ENCODE results near the gene S1PR1. TPM values are rescaled to one million over a fixed set of nuclear protein-coding genes. Genes with fewer than 3 reads are reported as not detected.

Gene S1PR1
- polyA plus RNA-seq, 1 donor (not counting 4 experiments of a cell fraction or from before 2014, with no cell fraction given): 3.1 TPM

DNA sequence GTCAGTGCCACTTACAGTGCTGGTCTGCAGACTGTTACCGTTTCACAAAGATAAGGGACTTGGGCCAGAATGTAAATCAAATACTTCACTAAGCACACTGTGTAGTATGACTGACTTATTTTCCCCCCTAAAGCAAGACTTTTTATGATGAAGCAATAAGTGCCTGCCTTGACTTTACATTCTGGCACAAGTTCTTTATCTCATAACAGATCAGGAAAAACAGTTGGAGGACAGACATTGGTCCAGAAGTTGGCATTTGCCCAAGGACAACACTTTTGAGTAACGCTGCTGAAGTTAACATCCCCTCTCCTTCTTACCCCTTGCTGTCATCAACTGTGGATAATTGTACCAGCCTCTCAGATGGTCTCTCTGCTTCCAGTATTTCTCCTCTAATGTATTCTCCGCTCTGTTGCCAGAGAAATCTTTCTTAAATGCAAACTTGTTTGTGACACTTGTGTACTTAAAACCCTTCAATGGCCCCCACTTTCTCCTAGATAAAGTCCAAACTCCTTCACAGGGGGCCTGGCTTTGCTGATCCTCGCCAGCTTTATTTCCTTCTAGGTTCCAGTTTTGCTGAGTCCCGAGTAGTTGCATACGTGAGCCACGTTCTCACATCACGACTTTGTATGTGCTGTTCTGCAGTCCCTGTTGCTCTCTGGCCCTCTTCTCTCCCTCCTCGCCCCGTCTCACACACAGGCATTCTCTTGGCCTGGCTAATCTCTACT lies 45.7 kb downstream of the S1PR1 start:
- TF ChIP-seq, protein P1, sequence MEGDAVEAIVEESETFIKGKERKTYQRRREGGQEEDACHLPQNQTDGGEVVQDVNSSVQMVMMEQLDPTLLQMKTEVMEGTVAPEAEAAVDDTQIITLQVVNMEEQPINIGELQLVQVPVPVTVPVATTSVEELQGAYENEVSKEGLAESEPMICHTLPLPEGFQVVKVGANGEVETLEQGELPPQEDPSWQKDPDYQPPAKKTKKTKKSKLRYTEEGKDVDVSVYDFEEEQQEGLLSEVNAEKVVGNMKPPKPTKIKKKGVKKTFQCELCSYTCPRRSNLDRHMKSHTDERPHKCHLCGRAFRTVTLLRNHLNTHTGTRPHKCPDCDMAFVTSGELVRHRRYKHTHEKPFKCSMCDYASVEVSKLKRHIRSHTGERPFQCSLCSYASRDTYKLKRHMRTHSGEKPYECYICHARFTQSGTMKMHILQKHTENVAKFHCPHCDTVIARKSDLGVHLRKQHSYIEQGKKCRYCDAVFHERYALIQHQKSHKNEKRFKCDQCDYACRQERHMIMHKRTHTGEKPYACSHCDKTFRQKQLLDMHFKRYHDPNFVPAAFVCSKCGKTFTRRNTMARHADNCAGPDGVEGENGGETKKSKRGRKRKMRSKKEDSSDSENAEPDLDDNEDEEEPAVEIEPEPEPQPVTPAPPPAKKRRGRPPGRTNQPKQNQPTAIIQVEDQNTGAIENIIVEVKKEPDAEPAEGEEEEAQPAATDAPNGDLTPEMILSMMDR (optimal IDR thresholded peaks at IDR 0.05 in 1 of 3, IDR thresholded peaks at IDR 0.05 in 1 of 3, conservative IDR thresholded peaks at IDR 0.05 in 1 of 3; ENCODE audit: extremely low read depth in 1 of 3, insufficient read depth in 2 of 3, low read length in 3 of 3): no peak
- no peak for TF ChIP-seq EZH2 (IDR thresholded peaks at IDR 0.05; ENCODE audit: low read length)
- Histone ChIP-seq H3K9ac (ENCODE audit: control insufficient read depth, extremely low read depth, insufficient read depth, low read length) (no peak overlapping the region), H2AFZ (ENCODE audit: control insufficient read depth, low read length) (no peak overlapping the region), H3K9me3 (ENCODE audit: control insufficient read depth, low read depth, low read length) (no peaks in the 10 kb centered on the region), H3K4me1 (ENCODE audit: control insufficient read depth, extremely low read depth, insufficient read depth, low read length) (no peaks in the 10 kb centered on the region), H3K4me2 (ENCODE audit: control insufficient read depth, extremely low read depth, insufficient read depth, low read depth, low read length) (no peak overlapping the region), H3K9me1 (ENCODE audit: control insufficient read depth, extremely low read depth, insufficient read depth, low read length) (no peaks in the 10 kb centered on the region), H4K20me1 (ENCODE audit: control insufficient read depth, extremely low read depth, insufficient read depth, low read length) (no peaks in the 10 kb centered on the region), H3K4me3 (ENCODE audit: control insufficient read depth in 2 of 3, extremely low read depth in 1 of 3, insufficient read depth in 2 of 3, low read depth in 1 of 3, low read length in 3 of 3) (no peak overlapping the region), H3K27ac (ENCODE audit: control insufficient read depth, insufficient read depth, low read length) (no peak overlapping the region), H3K27me3 (ENCODE audit: control insufficient read depth, extremely low read depth, insufficient read depth, low read length) (no peaks in the 10 kb centered on the region), H3K79me2 (ENCODE audit: control insufficient read depth, insufficient read depth, low read length) (no peaks in the 10 kb centered on the region), H3K36me3 (ENCODE audit: control insufficient read depth in 2 of 2, extremely low read depth in 1 of 2, insufficient read depth in 2 of 2, low read length in 2 of 2) (no peaks in the 10 kb centered on the region)
- dilution Hi-C loops (cut with MboI; ENCODE audit: extremely low pct_ligation_motif_present, low sequenced_read_pairs): no loop called here
- FAIRE-seq (no peak), DNase-seq (ENCODE audit: low read depth, low spot score) (no peak)

DNA sequence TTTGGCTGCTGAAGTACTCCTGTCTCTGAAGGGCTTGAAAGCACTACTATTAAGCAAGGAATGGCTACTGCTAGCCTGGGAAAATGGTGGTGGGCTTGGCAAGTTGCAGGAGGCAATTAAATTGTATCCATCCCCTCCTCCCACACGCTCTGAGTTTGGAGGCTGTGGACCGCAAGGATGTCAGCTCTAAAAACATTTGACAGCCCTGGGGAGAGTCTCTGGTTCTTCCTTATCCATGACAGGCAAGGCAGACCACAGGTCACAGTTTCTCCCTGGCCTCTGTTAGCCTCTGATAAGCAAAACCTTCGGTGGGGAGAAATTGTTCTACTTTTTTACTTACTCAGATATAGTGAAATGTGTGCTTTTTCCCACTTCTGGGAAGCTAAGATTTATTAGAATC lies 46.6 kb downstream of the S1PR1 start:
- Histone ChIP-seq H3K9me1 (ENCODE audit: control insufficient read depth, extremely low read depth, insufficient read depth, low read length) (no peaks in the 10 kb centered on the region), H3K4me1 (ENCODE audit: control insufficient read depth, extremely low read depth, insufficient read depth, low read length) (no peaks in the 10 kb centered on the region), H3K27me3 (ENCODE audit: control insufficient read depth, extremely low read depth, insufficient read depth, low read length) (no peaks in the 10 kb centered on the region), H3K9me3 (ENCODE audit: control insufficient read depth, low read depth, low read length) (no peaks in the 10 kb centered on the region), H3K36me3 (ENCODE audit: control insufficient read depth in 2 of 2, extremely low read depth in 1 of 2, insufficient read depth in 2 of 2, low read length in 2 of 2) (no peaks in the 10 kb centered on the region), H3K4me3 (ENCODE audit: control insufficient read depth in 2 of 3, extremely low read depth in 1 of 3, insufficient read depth in 2 of 3, low read depth in 1 of 3, low read length in 3 of 3) (no peak overlapping the region), H3K9ac (ENCODE audit: control insufficient read depth, extremely low read depth, insufficient read depth, low read length) (no peak overlapping the region), H3K4me2 (ENCODE audit: control insufficient read depth, extremely low read depth, insufficient read depth, low read depth, low read length) (no peak overlapping the region), H4K20me1 (ENCODE audit: control insufficient read depth, extremely low read depth, insufficient read depth, low read length) (no peaks in the 10 kb centered on the region), H3K79me2 (ENCODE audit: control insufficient read depth, insufficient read depth, low read length) (no peaks in the 10 kb centered on the region), H2AFZ (ENCODE audit: control insufficient read depth, low read length) (no peak overlapping the region), H3K27ac (ENCODE audit: control insufficient read depth, insufficient read depth, low read length) (no peak overlapping the region)
- TF ChIP-seq, protein P1 (optimal IDR thresholded peaks at IDR 0.05 in 1 of 3, IDR thresholded peaks at IDR 0.05 in 1 of 3, conservative IDR thresholded peaks at IDR 0.05 in 1 of 3; ENCODE audit: extremely low read depth in 1 of 3, insufficient read depth in 2 of 3, low read length in 3 of 3): no peak
- no peak for TF ChIP-seq EZH2 (IDR thresholded peaks at IDR 0.05; ENCODE audit: low read length)
- no peak for DNase-seq (ENCODE audit: low read depth, low spot score)
- dilution Hi-C loops (cut with MboI; ENCODE audit: extremely low pct_ligation_motif_present, low sequenced_read_pairs): no loop called here
- no peak for FAIRE-seq
